Neural cell (in vitro differentiated cells): ENCODE measurements around the gene VASN.

Source experiments
- EZH2 ChIP-seq: fragments of 200-600, 300-800 bp; shearing (Covaris generic), sonication (generic); IDR thresholded peaks from 2 replicates; pipeline ENCODE4 v1.6.1; 2014; ENCODE audit warnings: antibody characterized with exemption, low read length, borderline replicate concordance, mild to moderate bottlenecking; ENCODE audit not compliant: insufficient read depth, poor library complexity, severe bottlenecking
- POLR2AphosphoS5 ChIP-seq: IDR thresholded peaks from 2 replicates; pipeline ENCODE4 v1.6.1; 2012
- RAD21 ChIP-seq: fragments of 450-650 bp; conservative IDR thresholded peaks from 2 replicates; pipeline ENCODE4 v1.6.1; 2014; ENCODE audit warnings: antibody characterized with exemption, mild to moderate bottlenecking, moderate library complexity
- TAF1 ChIP-seq: IDR thresholded peaks from 2 replicates; pipeline ENCODE4 v1.6.1; 2012; ENCODE audit warnings: low read depth
- TF ChIP-seq, protein P1 (sequence below): fragments of 450-650 bp; IDR thresholded peaks from 2 replicates; pipeline ENCODE4 v1.5.1; 2014; ENCODE audit warnings: antibody characterized with exemption, mild to moderate bottlenecking, moderate library complexity; ENCODE audit not compliant: poor library complexity, severe bottlenecking
- TF ChIP-seq, protein P2 (sequence below): IDR thresholded peaks from 2 replicates; pipeline ENCODE4 v1.6.1; 2012; ENCODE audit warnings: borderline replicate concordance

DNA sequence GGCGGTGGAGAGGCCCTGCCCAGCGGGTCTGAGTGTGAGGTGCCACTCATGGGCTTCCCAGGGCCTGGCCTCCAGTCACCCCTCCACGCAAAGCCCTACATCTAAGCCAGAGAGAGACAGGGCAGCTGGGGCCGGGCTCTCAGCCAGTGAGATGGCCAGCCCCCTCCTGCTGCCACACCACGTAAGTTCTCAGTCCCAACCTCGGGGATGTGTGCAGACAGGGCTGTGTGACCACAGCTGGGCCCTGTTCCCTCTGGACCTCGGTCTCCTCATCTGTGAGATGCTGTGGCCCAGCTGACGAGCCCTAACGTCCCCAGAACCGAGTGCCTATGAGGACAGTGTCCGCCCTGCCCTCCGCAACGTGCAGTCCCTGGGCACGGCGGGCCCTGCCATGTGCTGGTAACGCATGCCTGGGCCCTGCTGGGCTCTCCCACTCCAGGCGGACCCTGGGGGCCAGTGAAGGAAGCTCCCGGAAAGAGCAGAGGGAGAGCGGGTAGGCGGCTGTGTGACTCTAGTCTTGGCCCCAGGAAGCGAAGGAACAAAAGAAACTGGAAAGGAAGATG is 11.2 kb downstream of the VASN start:
- TF ChIP-seq, protein P1, sequence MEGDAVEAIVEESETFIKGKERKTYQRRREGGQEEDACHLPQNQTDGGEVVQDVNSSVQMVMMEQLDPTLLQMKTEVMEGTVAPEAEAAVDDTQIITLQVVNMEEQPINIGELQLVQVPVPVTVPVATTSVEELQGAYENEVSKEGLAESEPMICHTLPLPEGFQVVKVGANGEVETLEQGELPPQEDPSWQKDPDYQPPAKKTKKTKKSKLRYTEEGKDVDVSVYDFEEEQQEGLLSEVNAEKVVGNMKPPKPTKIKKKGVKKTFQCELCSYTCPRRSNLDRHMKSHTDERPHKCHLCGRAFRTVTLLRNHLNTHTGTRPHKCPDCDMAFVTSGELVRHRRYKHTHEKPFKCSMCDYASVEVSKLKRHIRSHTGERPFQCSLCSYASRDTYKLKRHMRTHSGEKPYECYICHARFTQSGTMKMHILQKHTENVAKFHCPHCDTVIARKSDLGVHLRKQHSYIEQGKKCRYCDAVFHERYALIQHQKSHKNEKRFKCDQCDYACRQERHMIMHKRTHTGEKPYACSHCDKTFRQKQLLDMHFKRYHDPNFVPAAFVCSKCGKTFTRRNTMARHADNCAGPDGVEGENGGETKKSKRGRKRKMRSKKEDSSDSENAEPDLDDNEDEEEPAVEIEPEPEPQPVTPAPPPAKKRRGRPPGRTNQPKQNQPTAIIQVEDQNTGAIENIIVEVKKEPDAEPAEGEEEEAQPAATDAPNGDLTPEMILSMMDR: no peak
- TF ChIP-seq EZH2 (no peak), POLR2AphosphoS5 (no peak), RAD21 (no peak), TAF1 (no peak)
- TF ChIP-seq, protein P2, sequence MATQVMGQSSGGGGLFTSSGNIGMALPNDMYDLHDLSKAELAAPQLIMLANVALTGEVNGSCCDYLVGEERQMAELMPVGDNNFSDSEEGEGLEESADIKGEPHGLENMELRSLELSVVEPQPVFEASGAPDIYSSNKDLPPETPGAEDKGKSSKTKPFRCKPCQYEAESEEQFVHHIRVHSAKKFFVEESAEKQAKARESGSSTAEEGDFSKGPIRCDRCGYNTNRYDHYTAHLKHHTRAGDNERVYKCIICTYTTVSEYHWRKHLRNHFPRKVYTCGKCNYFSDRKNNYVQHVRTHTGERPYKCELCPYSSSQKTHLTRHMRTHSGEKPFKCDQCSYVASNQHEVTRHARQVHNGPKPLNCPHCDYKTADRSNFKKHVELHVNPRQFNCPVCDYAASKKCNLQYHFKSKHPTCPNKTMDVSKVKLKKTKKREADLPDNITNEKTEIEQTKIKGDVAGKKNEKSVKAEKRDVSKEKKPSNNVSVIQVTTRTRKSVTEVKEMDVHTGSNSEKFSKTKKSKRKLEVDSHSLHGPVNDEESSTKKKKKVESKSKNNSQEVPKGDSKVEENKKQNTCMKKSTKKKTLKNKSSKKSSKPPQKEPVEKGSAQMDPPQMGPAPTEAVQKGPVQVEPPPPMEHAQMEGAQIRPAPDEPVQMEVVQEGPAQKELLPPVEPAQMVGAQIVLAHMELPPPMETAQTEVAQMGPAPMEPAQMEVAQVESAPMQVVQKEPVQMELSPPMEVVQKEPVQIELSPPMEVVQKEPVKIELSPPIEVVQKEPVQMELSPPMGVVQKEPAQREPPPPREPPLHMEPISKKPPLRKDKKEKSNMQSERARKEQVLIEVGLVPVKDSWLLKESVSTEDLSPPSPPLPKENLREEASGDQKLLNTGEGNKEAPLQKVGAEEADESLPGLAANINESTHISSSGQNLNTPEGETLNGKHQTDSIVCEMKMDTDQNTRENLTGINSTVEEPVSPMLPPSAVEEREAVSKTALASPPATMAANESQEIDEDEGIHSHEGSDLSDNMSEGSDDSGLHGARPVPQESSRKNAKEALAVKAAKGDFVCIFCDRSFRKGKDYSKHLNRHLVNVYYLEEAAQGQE: no peak
